ENCODE data around the gene INMT.

DNA sequence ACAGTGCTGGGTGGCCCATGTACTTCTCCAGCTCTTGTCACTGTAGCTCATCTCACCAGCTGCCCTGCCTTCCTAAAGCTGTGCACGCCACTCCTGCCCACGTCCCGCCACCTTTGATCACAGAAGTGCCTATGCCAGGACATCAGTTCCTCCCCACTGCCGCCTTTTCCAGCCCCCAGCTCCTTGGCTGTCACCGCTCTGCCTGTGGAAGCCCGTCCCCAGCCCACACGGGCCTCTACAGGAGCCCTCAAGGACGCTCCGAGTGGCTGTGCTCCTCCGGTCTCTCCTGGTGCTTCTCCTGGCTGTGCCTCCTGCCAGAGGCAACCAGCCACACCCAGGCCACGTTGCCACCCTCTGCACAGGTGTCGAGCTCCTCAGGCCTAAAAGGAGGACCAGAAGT is 19.3 kb upstream of the INMT start:
- TF ChIP-seq GATA2 (IDR thresholded peaks at IDR 0.05; ENCODE audit: low read depth, low read length) = no peak
- TF ChIP-seq GATA3 (IDR thresholded peaks at IDR 0.05; ENCODE audit: low read depth, low read length) = no peak

All from SH-SY5Y (cell line).